HepG2 (cell line): Measurements from ENCODE around the gene CYP2S1.

Source experiments
- GABPB1 ChIP-seq: IDR thresholded peaks from 2 replicates; pipeline ENCODE4 v1.6.1; 2016; ENCODE audit warnings: mild to moderate bottlenecking, missing genetic modification reagents, moderate library complexity, missing compliant biosample characterization
- PCBP1 ChIP-seq: fragments of 200-400 bp; formaldehyde crosslinking; IDR thresholded peaks from 2 replicates; pipeline ENCODE4 v1.6.1; 2017; ENCODE audit warnings: mild to moderate bottlenecking, low read depth, low read length, borderline replicate concordance
- RFX3 ChIP-seq: IDR thresholded peaks from 2 replicates; pipeline ENCODE4 v1.6.1; 2016; ENCODE audit warnings: missing biosample characterization, missing genetic modification reagents
- RNF2 ChIP-seq: fragments of 450-650 bp; conservative IDR thresholded peaks from 2 replicates; pipeline ENCODE4 v1.6.1; 2016; ENCODE audit warnings: low read depth
- ZFP1 ChIP-seq: IDR thresholded peaks from 2 replicates; pipeline ENCODE4 v1.6.1; 2016
- ZNF431 ChIP-seq: sonication (generic); formaldehyde crosslinking; IDR thresholded peaks from 2 replicates; pipeline ENCODE4 v1.9.0; 2022; ENCODE audit warnings: missing genetic modification reagents, low read depth, mild to moderate bottlenecking, borderline replicate concordance

DNA sequence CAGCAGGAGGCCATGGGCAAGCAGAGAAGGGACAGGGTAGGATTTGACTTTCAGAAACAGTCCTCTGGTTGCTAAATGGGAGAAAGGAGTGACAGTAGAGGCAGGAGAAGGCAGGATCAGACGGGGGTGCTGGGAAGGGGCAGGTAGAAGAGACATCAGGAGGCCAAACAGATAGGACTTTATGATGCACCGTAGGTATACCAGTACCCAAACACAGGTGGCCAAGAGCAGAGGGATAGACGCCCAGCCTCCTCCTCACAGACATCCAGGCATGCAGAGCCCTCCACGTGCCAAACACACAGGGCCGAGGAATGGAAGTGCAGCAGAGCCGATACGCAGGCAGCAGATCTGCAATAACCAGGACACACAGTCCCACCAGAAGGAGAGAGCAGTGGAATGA is 24.7 kb downstream of the CYP2S1 start:
- TF ChIP-seq ZNF431 (CRISPR knock-in tag) (no peak), RFX3 (CRISPR knock-in tag) (no peak), RNF2 (no peak), ZFP1 (CRISPR knock-in tag) (no peak), GABPB1 (CRISPR knock-in tag) (no peak), PCBP1 (no peak)
